Loucy (cell line): ENCODE results near the gene FNDC11.

Experiments used
- EZH2phosphoT487 ChIP-seq: fragments of 200-600 bp; IDR thresholded peaks from 2 replicates; pipeline ENCODE4 v1.6.1; 2018; ENCODE audit warnings: antibody characterized with exemption, mild to moderate bottlenecking, moderate library complexity, borderline replicate concordance
- TF ChIP-seq, protein P1 (sequence below): fragments of 200-600 bp; sonication (generic); conservative IDR thresholded peaks from 2 replicates; pipeline ENCODE4 v1.5.1; 2014; ENCODE audit warnings: mild to moderate bottlenecking, antibody characterized with exemption, low read length

DNA sequence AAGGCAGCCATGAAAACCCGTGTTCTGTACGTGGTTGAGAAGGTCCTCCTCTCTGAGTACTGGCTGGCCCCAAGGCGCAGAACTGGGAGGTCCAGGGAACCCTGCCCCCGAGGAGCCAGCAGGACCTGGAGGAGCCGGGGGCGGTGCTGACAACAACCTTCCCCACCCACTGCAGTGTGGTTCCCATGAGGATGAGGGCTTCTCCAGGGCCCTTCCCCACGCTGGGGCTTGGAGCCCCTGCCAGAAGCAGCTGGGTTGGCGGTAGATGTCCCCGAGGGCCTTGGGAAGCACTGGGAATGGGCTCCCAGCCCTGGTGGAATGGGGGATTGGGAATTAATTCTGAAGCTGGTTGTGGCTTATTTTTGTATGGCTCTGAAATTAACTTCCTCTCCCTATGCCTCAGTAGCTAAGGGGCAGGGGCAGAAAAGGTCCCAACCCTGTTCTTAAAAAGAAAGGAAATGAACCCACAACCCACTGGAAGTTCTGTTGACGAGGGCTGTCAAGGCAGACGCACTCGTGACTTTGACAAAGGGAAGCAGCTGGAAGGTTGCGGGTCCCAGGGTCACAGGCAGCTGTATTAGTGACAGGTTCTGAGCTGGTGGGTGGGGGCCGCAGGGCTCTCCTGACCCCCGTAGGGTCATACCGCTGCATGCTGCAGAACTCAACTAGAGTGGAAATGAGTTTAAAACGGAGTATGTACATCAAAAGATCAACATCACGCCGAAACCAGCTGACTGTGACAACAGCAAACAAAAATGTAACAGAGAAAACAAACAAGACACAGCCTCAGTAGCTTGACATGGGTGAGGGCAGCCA is 34.0 kb downstream of the FNDC11 start:
- TF ChIP-seq, protein P1, sequence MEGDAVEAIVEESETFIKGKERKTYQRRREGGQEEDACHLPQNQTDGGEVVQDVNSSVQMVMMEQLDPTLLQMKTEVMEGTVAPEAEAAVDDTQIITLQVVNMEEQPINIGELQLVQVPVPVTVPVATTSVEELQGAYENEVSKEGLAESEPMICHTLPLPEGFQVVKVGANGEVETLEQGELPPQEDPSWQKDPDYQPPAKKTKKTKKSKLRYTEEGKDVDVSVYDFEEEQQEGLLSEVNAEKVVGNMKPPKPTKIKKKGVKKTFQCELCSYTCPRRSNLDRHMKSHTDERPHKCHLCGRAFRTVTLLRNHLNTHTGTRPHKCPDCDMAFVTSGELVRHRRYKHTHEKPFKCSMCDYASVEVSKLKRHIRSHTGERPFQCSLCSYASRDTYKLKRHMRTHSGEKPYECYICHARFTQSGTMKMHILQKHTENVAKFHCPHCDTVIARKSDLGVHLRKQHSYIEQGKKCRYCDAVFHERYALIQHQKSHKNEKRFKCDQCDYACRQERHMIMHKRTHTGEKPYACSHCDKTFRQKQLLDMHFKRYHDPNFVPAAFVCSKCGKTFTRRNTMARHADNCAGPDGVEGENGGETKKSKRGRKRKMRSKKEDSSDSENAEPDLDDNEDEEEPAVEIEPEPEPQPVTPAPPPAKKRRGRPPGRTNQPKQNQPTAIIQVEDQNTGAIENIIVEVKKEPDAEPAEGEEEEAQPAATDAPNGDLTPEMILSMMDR = no peak
- TF ChIP-seq EZH2phosphoT487 = no peak
